Measurements from ENCODE around the gene KDELR3. TPM values are rescaled to one million over a fixed set of nuclear protein-coding genes. Genes with fewer than 3 reads are reported as not detected.

Gene KDELR3
- total and polyA plus RNA-seq, 2 of the 8 experiments (the other 6 are each of a cell fraction or from before 2014, with no cell fraction given) = 7.9 to 13.0 TPM

DNA sequence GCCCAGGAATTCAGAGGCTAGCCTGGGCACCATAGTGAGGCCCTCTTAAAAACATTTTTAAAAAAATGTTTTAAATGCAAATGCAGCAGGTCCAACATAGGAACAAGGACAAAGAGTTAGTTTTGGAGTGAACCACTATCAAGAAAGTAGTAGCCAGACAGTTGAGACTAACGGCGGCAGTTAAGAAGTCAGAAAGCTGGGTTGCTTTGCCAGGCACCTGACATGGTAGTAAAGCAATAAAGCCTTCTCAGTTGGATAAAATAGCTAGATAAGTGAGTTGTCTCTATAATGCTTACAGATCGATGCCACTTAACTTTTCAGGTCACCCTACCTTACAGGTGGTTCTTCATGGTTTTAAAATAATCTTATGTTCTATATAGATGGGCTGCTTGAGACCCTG is 55.1 kb downstream of the KDELR3 start:
- no peak overlapping the region for H3K4me2 ChIP-seq (ENCODE audit: insufficient read depth in 1 of 2, low read depth in 2 of 2, low read length in 2 of 2)
- H3K23me2 ChIP-seq (ENCODE audit: low read depth, low read length) = no peaks in the 10 kb centered on the region
- no peak overlapping the region for H2BK12ac ChIP-seq (ENCODE audit: low read depth, low read length)
- no peaks in the 10 kb centered on the region for H3K9me3 ChIP-seq (ENCODE audit: insufficient read depth in 2 of 2, low read depth in 1 of 2, low read length in 1 of 2)
- no peak overlapping the region for H2BK15ac ChIP-seq (ENCODE audit: low read length)
- H3K14ac ChIP-seq (ENCODE audit: insufficient read length) = no peak overlapping the region
- 95% methylated on average over 3 of the region's 3 CpGs; no CpG with 5 or more reads in 1 of the 2 experiments for WGBS, 2 experiments (ENCODE audit: extremely low coverage in 1 of 2, insufficient coverage in 1 of 2, insufficient read length in 1 of 2, insufficient replicate concordance in 2 of 2, low coverage in 1 of 2, low lambda C conversion rate in 2 of 2, missing lambda C conversion rate in 1 of 2)
- H3K79me1 ChIP-seq (ENCODE audit: low read depth, low read length) = no peaks in the 10 kb centered on the region
- no peak overlapping the region for H2AFZ ChIP-seq (ENCODE audit: low read length)
- no peak overlapping the region for H2BK120ac ChIP-seq (replicated peaks; ENCODE audit: low read depth, low read length)
- TF ChIP-seq SRF (IDR thresholded peaks at IDR 0.05; ENCODE audit: low read depth, low read length) (no peak), CTBP2 (IDR thresholded peaks at IDR 0.05; ENCODE audit: borderline replicate concordance, insufficient read depth, insufficient read length, low read length) (no peak), CREB1 (IDR thresholded peaks at IDR 0.05) (no peak), KDM4A (IDR thresholded peaks at IDR 0.05; ENCODE audit: low read depth, low read length, severe bottlenecking) (no peak), SUZ12 (IDR thresholded peaks at IDR 0.05; ENCODE audit: low read length) (no peak)
- ChIA-PET CTCF (ENCODE audit: partially characterized antibody) (interaction anchor here (0.6 to 2.9 kb wide), 9 partner anchors 10 to 88 kb away, joined by 3 to 18 read pairs (median 3); no protein-coding TSS in a partner anchor), POLR2A (ENCODE audit: partially characterized antibody) (interaction anchor here (1.0 to 2.7 kb wide), 8 partner anchors 12 to 60 kb away, joined by 3 to 9 read pairs (median 4); no protein-coding TSS in a partner anchor)
- H4K91ac ChIP-seq (replicated peaks; ENCODE audit: insufficient read length, low read length) = no peak overlapping the region
- H3K9ac ChIP-seq (replicated peaks in 1 of 4; ENCODE audit: extremely low read depth in 1 of 4, low read depth in 3 of 4, low read length in 3 of 4) = no peak overlapping the region
- H3K36me3 ChIP-seq (ENCODE audit: control insufficient read depth in 2 of 4, insufficient read depth in 4 of 4, low read length in 3 of 4) = no peaks in the 10 kb centered on the region
- no peak for FAIRE-seq
- no peak overlapping the region for H3K23ac ChIP-seq (ENCODE audit: insufficient read length)
- no peaks in the 10 kb centered on the region for H3K27me3 ChIP-seq (replicated peaks in 1 of 4; ENCODE audit: control insufficient read depth in 3 of 4, extremely low read depth in 1 of 4, insufficient read depth in 3 of 4, low read length in 3 of 4)
- no peaks in the 10 kb centered on the region for H4K20me1 ChIP-seq (replicated peaks in 1 of 2; ENCODE audit: control insufficient read depth in 1 of 2, insufficient read depth in 2 of 2, low read length in 2 of 2)
- no peak overlapping the region for H3K27ac ChIP-seq (ENCODE audit: low read depth, low read length)
- H3K79me2 ChIP-seq (ENCODE audit: control insufficient read depth in 1 of 2, insufficient read depth in 2 of 2, low read length in 2 of 2) = no peaks in the 10 kb centered on the region
- no peak overlapping the region for H3K4ac ChIP-seq (replicated peaks; ENCODE audit: insufficient read length, low read depth, low read length)
- no peak overlapping the region for H2AK5ac ChIP-seq (ENCODE audit: low read depth, low read length)
- H2BK5ac ChIP-seq (ENCODE audit: low read depth, low read length) = no peak overlapping the region
- H4K5ac ChIP-seq (ENCODE audit: insufficient read length, low read depth, low read length) = no peak overlapping the region
- H2BK20ac ChIP-seq (ENCODE audit: low read length) = no peak overlapping the region
- H4K8ac ChIP-seq (ENCODE audit: extremely low read depth, insufficient read depth, low read length) = no peak overlapping the region
- no peak for DNase-seq (ENCODE audit: low read depth in 1 of 2, low spot score in 2 of 2)
- H3K56ac ChIP-seq (replicated peaks; ENCODE audit: insufficient read length, low read depth, low read length) = no peak overlapping the region
- no peak overlapping the region for H3K18ac ChIP-seq (ENCODE audit: extremely low read depth, low read length)
- H3K4me1 ChIP-seq (replicated peaks in 1 of 4; ENCODE audit: control insufficient read depth in 3 of 4, insufficient read depth in 4 of 4, low read length in 3 of 4) = no peaks in the 10 kb centered on the region
- no peak overlapping the region for H3K4me3 ChIP-seq (ENCODE audit: extremely low read depth in 1 of 4, insufficient read depth in 2 of 4, low read depth in 3 of 4, low read length in 4 of 4)
